ENCODE data around the gene EZH1.
"Not testable (repeated sequence)": the region's sequence is repeated elsewhere in the genome, so short reads cannot be mapped to it uniquely, and the experiment has no call there.

EZH1 gene

DNA sequence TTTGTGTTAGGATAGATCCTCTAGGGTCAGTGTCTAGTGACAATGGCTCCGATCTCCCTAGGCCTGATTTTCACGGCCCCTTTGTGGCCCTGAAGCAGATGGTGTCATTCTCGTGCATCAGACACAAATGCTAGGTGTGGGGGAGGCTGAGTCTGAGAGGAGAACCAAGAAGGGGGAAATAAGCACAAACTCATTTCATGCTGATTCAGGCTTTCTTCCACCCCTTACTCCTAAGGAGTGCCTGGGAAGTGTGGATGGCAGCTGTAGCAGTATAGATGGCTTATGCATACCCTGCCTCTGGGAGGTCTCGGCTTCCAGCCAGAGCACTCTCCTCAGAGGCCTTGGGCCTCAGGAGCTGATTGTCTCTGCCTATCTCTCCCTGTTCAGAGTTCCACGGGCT, 33.7 kb upstream of the EZH1 start:
- no peak for DNase-seq (ENCODE audit: extremely low read depth, low read depth)
- no peak for TF ChIP-seq CTCF (IDR thresholded peaks at IDR 0.05; ENCODE audit: low read depth, low read length)

GRCh38 chr17:42775534-42776098, 30.8 kb upstream of the EZH1 start:
- no peak for DNase-seq (ENCODE audit: extremely low read depth, low read depth)
- TF ChIP-seq CTCF (IDR thresholded peaks at IDR 0.05; ENCODE audit: low read depth, low read length): no peak

GRCh38 chr17:42774066-42774745, 29.4 kb upstream of the EZH1 start:
- TF ChIP-seq CTCF (IDR thresholded peaks at IDR 0.05; ENCODE audit: low read depth, low read length): no peak
- no peak for DNase-seq (ENCODE audit: extremely low read depth, low read depth)

- peak; percentile 36 for TF ChIP-seq CTCF (IDR thresholded peaks at IDR 0.05; ENCODE audit: low read depth, low read length)
Observed at GRCh38 chr17:42773290-42774035, 28.6 kb upstream of the EZH1 start, which contains the start of gene VPS25. TSS of gene VPS25 (plus strand) at chr17:42773449. CDS start at chr17:42773476, 27 bp downstream.

DNA sequence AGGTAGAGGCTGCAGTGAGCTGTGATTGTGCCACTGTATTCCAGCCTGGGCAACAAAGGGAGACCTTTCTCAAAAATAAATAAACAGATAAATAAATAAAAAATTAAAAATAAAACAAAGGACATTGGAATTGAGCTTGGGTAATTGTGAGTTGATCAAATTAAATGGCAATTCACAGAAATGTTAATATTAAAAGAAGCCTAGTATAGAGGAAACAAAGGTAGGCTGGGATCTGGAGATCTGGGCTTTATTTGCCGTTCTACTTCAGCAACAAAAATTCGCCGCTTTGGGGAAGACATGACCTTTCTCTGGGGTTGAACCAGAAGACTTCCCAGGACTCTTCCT, 28.1 kb upstream of the EZH1 start:
- no peak for TF ChIP-seq CTCF (IDR thresholded peaks at IDR 0.05; ENCODE audit: low read depth, low read length)
- no peak for DNase-seq (ENCODE audit: extremely low read depth, low read depth)

More at GRCh38 chr17:42773290-42774035, 28.6 kb upstream of the EZH1 start, which contains the start of gene VPS25:
- DNase-seq (ENCODE audit: extremely low read depth, low read depth): peak; percentile 64

GRCh38 chr17:42769964-42770363, 25.1 kb upstream of the EZH1 start:
- DNase-seq (ENCODE audit: extremely low read depth, low read depth): not testable (repeated sequence)

- not testable (repeated sequence) for DNase-seq (ENCODE audit: extremely low read depth, low read depth)
Observed at GRCh38 chr17:42768006-42768405, 23.2 kb upstream of the EZH1 start.

- DNase-seq (ENCODE audit: extremely low read depth, low read depth): no peak
- TF ChIP-seq CTCF (IDR thresholded peaks at IDR 0.05; ENCODE audit: low read depth, low read length): no peak
Observed at GRCh38 chr17:42767512-42767911, 22.7 kb upstream of the EZH1 start.

Data from AG09319 (cell line).